NCI-H748 (cell line): Measurements from ENCODE around the gene KPNA6.

Experiments
- DNase-seq: peaks from one replicate; lab custom pipeline; 2025; ENCODE audit not compliant: unreplicated experiment; lab: John Stamatoyannopoulos, UW

KPNA6 gene

DNA sequence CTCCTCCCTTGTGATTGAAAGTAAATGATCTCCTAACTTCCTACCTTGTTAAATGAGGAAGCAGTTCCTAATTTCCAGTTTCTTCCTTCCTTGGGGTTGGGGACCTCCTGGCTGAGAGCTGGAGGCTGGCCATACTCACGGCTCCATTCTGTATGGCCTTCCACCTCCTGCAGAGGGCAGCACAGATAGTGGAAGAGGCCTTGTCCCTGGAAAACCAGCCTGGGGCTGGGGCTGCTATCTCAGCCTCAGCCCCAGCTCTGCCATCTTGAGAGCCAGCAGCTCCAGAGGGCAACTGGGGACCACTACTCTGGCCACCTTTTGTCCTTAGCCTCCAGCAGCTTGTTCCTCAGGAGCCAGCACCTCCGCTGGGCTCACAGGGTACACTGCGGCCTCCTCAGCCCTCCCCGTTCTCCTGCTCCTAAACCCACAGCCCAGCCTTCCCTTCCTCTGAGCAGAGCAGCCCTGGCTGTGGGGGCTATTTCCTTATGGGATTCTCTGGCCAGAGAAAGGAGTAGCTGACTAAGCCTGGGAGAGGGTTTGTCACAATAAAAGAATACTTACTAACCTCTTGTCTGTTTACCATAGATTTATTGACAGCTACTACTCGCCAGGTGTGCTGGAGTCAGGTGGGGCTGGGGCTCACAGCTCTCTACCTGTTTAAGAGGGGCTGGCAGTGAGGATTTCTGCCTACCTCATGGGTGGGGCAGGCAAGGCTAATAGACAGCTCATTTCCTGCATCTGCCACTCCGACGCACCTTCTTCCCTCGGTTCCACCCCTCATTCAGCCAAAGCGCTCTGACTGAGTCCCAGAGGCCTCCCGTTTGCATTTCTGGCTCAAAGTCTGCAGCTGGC, 108.0 kb downstream of the KPNA6 start:
- DNase-seq: peak; percentile 56

DNA sequence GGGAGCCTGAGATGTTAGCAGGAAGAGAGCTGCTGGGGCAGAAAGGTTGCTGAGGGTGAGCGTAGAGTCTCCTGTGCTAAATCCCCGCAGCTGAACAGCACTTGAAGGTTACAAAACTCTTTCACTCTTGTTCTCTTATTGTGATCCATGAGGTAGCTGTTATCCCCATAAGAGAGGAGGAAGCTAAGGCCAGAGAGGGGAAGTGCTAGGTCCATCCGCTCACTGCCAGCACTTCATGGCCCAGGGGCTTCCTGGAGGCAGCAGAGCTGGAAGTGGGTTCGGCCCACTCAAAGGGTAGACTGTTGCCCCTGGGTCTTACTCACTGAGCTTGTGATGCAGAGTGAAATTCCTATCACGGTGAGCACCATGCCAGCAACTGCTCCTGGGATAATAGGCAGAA, 108.7 kb downstream of the KPNA6 start:
- DNase-seq: no peak

DNA sequence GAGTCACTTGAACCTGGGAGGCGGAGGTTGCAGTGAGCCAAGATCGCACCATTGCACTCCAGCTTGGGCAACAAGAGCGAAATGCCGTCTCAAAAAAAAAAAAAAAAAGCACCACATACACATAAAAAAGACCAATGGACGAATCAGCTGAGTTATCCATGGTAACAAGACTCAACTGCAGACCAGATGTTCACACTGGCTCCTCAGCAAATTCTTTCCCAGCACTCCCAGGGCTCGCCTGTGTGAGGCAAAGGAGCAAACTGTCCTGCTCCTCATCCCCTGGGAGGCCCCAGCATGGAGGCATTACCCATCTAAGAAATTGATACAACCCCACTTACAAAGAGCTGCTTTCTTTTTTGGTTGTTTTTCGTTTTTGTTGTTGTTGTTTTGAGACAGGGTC, 111.2 kb downstream of the KPNA6 start:
- DNase-seq: no peak

DNA sequence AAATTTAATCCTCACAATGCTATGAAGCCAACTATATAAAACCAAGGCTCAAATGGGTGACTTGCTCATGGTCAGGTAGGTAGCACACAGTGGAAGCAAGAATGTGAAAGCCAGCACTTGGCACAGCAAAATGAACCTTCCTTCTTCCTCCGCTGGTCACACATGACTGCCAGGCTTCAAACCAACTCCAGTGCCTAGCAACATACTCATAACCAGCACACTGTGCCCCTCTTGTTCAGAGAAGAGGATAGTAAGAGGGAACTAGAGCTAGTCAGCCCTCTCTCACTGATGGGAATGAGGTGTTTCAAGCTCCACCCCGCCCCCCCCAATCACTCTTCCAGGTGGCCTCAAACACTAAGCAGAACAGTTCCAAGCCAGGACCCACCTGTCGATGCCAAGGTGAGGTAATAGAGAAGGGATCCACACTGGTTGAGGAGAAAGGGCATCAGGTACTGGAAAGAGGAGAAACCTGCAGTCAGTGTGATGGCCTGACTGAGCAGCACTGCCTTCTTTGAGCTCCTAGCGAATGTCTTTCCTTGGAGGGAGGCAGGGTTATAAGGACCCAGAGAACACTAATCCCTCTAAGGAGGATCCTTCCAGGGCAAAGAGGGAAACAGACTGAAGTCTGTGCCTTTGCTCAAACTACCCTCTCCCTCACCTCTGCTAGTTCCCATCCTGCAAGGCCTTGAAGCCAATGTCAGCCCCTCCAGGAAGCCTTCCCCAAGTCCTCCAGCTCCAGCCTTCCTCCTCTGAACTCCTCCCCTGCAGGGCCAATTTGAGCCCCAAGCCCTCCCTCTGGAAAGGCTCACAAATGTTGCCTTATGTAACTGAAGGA, 113.1 kb downstream of the KPNA6 start:
- DNase-seq: no peak

DNA sequence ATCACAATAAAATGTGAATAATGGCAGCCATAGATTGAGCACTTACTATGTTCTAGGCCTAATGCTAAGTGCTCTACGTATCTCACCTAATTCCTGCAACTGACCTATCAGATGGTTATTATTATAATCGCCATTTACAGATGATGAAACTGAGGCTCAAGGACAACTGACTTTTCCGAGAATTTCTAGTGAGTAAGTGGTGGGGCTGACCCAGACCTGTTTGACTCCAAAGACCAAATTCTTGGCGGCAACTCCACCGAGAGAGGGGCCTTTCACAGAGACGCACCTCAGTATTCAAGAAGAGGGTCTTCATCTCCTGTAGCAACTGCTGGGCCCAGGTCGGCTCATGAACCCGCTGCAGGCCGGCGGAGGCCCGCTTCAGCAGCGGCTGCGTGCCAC, 113.7 kb downstream of the KPNA6 start:
- DNase-seq: no peak

DNA sequence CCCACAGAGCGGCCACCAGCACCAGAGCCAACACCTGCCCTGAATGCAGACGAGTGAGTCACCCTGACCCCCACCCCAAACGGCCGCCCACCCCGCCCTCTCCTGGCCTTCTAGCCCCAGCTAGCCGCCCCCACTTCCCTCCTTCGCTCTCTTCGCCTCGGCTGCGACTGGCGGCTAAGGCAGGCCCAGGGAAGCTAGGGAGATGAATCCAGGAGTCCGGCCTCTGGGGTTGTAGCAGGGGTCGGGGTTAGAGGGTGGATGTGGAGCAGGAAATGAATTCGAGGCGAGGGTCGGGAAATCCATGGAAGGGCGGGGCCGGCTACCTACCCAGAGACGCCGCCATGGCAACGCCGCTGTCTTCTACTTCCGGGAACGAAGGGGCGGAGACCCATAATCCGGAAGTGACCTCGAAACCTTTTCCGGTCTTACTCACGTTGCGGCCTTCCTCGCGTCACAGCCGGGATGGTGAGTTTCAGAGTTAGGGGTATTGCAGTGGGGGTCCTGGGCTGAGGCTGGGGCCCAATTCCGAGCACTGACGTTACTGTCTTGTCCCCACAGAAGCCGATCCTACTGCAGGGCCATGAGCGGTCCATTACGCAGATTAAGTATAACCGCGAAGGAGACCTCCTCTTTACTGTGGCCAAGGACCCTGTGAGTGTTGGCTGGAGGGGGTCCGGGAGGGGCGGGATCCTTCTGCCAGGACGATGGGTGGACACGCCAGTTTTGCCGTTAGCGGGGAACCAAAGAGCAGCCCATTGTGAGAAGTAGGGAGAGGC, 114.3 kb downstream of the KPNA6 start, which contains the start of the genes EIF3I and TMEM234:
Gene EIF3I, plus strand, starts transcription at position 428 of the 776 bp plus-strand sequence. Its CDS starts 35 bp downstream, at position 463.
Gene TMEM234, minus strand, starts transcription at position 374 of the 776 bp plus-strand sequence. Its CDS starts 31 bp downstream, at position 343.
- DNase-seq: peak; percentile 93

DNA sequence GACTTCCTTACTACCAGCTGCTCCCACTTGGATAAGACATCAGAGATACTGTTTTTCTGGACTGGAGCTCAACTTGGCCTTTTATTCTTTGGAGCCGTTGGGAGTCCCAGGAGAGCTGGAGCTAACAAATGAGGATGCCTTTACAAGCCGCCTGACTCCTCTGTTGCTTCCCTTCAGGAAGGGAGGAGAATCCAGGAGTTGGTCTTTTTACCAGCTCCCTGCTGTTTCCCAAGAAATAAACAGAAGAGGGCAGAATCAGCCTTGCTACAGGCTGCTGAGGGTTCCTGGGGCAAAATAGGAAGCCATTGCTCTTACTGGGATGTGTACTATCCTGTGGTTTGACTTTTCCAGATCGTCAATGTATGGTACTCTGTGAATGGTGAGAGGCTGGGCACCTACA, 115.8 kb downstream of the KPNA6 start:
- DNase-seq: no peak

DNA sequence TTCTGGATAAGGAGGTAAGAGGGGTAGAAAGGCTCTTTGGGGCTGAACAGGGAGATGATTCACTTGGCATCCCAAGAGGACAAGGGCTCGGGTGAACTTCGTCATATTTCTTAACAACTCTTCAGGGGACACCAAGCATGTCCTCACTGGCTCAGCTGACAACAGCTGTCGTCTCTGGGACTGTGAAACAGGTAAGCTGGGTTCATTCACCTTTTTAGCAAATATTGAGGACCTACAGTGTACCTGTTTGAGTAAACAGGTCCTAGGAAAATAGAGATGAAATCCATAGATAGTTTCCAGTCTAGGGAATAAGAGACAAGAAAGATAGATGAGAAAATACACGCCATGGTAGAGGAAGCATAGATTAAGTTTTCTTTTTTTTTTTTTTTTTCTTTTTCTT, 116.4 kb downstream of the KPNA6 start:
- DNase-seq: no peak
